PC-9 (cell line): ENCODE results near the gene HDGFL3.

Experiments used
- CTCF ChIP-seq: fragments of 200-600 bp; sonication (generic); conservative IDR thresholded peaks from 2 replicates; pipeline ENCODE4 v1.6.1; 2017; ENCODE audit warnings: mixed run types, antibody characterized with exemption, mild to moderate bottlenecking, moderate library complexity
- EZH2 ChIP-seq: fragments of 200-600 bp; sonication (generic); IDR thresholded peaks from 2 replicates; pipeline ENCODE4 v1.8.0; 2017; ENCODE audit warnings: antibody characterized with exemption, low read depth

GRCh38 chr15:83230242-83230641, 22.6 kb upstream of the HDGFL3 start:
- TF ChIP-seq CTCF (no peak), EZH2 (no peak)
